Activated CD4-positive, alpha-beta T cell treated with anti-CD3 and anti-CD28 coated beads, Interleukin-2, Interleukin-4, amounts not matched to agents 100 ng/mL and 50 ng/mL, durations not matched to agents 16 hours and 8 hours (primary cell): ENCODE results near the gene ITGAV.

Experiments
- DNase-seq: peaks from one replicate; pipeline ENCODE4 v3.0.0-alpha.2; 2020; ENCODE audit warnings: low spot score

The ITGAV gene

DNA sequence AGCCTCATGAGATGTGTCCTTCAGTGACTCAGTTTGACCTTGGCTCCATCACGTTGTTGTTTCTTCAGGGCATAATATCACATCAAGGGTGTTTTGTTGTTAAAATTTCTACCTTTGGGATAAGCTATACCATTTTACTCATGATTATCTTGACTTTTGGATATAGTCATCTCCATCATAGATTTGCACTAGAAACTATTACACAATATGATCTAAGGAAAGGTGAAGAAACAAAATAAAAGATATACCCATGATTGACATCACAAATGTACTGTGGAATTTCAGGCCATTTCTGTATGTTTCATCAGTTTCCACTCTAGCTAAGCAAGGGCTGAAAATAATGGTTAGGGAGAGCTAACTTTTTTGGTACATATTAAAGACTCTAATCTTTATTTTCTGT is 79.3 kb downstream of the ITGAV start:
- DNase-seq, result no peak

- no peak for DNase-seq
These were observed 81.0 kb downstream of the ITGAV start for GRCh38 chr2:186670831-186671230.

GRCh38 chr2:186675380-186675779 is 85.5 kb downstream of the ITGAV start:
- DNase-seq, result no peak

DNA sequence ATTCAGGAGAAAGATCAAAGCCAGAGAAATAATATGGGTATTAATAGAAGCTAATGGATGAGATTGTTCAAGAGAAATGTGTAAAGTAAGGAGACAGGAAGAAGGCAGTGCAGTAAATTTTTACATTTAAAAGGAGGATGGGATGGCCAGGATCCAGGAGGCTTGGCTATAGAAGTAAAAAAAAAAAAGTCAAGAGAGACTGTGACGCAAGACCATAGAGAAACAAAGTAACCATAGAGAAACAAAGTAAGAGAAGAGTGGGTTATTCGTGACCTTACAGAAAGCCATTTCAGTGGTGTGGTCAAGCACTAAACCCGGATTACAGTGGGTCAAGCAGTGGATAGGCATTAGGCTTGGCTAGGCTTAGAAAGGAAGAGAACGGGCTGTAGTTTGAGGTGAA is 93.5 kb downstream of the ITGAV start:
- no peak for DNase-seq

GRCh38 chr2:186687807-186688211 is 98.0 kb downstream of the ITGAV start:
- DNase-seq, result no peak

- DNase-seq, result no peak
These were observed 99.0 kb downstream of the ITGAV start for GRCh38 chr2:186688813-186689212.

DNA sequence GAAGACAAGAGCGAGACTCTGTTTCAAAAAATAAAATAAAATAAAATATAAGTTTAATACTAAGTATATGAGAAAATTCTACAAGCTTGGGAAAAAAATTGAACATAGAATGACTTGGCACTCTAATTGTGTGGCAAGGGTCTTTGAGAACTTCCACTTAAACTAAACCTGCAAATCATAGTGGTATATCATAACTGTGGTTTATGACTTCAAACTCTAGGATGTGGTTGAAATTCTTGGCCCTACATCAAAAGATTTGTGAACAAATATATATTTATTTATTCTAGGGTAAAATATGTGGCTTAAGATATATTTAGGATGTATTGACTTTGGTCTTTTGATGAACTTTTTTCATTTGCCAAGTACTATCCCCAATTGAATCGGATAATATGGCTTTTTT is 100.9 kb downstream of the ITGAV start:
- no peak for DNase-seq

DNA sequence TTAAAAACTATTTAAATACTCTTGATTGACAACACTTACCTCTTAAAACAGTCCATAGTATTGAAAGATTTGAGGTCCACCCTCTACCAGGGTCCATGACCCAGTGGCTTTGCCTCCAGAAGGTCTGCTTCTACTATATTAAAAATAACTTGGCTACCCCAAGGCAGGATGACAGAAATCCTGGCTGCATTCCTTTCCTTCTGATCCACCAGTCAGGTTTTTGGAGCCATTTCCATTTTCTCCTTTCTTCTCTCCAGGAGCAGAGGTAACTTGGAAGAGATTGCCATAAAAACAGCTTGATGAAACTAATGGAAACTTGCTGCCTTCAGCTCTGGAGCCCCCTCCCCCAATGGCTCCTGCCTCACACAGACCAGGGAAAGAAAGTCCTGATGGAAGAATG is 101.4 kb downstream of the ITGAV start:
- DNase-seq, result no peak

- no peak for DNase-seq
These were observed 102.0 kb downstream of the ITGAV start for GRCh38 chr2:186691900-186692299.

- DNase-seq, result no peak
These were observed 103.6 kb downstream of the ITGAV start for GRCh38 chr2:186693446-186693832.

DNA sequence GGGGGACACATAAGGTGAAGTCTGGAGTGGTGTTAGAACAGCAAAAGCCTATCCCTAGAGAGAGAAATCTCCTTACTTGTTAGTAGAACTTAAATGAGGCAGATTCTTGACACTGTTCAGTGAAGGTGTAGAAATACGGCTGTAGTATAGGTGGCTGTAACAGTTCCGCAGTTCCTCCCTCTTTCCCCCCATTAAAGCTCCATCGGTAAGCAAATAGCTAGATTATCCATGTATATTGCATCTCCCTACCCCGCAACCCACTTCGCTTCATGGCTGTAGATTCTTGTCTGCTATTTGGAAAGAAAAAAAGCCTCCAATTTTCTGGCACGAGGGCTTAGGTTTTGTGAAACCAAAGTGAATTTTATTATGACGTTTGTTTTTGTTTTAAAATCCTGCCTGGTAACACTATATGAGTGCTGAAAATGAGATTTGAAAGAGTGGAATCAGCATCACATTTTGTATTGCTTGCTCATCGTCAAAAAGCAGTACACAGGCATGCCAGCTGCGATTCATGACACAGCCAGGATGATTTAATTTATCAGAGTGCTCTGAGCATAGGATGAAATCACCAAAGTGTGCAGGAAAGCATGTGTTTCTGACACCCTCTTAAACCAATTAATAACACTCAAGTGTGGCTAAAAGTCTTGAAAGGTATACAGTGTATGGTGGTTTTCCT is 105.4 kb downstream of the ITGAV start:
- DNase-seq, result no peak

DNA sequence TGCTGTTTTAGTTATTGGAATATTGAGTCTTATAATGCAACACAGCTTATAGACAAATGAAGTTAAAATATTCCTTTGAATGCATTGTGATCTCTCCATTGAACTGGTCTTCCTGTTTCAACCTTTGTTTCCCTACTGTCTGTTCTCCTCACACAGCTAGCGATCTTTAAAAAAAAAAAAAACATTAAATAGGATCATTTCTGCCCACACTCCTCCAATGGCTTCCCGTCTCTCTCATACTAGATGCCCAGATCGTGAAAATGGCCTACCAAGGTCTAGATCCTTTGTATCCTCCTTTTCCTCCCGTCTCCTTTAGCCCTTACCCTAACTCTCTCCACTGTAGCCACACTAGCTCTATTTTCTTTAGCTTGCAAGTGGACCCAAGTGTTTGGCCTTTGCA is 106.4 kb downstream of the ITGAV start:
- DNase-seq, result no peak

- no peak for DNase-seq
These were observed 106.9 kb downstream of the ITGAV start for GRCh38 chr2:186696804-186697203.

- DNase-seq, result no peak
These were observed 107.7 kb downstream of the ITGAV start for GRCh38 chr2:186697536-186697935.

- no peak for DNase-seq
These were observed 109.9 kb downstream of the ITGAV start for GRCh38 chr2:186699742-186700141.

DNA sequence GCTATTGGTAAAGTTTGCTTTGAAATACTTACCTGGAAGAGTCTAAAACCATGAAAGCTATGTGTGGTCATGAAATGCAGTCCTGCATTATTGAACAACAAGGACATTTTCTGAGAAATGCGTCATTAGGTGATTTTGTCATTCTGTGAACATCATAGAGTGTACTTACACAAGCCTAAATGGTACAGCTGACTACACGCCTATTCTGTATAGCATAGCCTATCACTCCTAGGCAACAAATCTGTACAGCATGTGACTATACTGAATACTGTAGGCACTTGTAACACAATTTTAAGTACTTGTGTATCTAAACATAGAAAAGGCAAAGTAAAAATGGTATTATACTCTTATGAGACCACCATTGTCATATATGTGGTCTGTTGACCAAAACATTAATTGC is 112.2 kb downstream of the ITGAV start:
- no peak for DNase-seq

DNA sequence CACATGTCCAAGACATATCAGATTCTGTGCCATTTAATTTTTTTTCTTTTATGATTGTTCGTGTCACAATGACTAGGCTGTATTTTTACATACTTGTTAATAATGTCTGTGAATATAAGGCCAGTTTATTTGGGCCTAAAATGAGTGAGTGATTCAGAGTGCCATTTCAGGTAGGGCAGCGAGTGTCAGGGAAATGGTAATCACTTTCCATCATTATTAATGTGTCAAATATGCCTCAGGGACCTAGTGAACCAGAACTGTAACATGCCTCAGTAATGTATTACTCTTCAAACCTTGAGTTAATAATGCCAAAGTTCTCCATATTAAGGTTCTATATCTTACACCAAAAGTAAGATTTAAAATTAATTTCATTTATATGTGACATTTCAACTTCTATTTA is 112.6 kb downstream of the ITGAV start:
- DNase-seq, result no peak

GRCh38 chr2:186704897-186705296 is 115.0 kb downstream of the ITGAV start:
- no peak for DNase-seq

DNA sequence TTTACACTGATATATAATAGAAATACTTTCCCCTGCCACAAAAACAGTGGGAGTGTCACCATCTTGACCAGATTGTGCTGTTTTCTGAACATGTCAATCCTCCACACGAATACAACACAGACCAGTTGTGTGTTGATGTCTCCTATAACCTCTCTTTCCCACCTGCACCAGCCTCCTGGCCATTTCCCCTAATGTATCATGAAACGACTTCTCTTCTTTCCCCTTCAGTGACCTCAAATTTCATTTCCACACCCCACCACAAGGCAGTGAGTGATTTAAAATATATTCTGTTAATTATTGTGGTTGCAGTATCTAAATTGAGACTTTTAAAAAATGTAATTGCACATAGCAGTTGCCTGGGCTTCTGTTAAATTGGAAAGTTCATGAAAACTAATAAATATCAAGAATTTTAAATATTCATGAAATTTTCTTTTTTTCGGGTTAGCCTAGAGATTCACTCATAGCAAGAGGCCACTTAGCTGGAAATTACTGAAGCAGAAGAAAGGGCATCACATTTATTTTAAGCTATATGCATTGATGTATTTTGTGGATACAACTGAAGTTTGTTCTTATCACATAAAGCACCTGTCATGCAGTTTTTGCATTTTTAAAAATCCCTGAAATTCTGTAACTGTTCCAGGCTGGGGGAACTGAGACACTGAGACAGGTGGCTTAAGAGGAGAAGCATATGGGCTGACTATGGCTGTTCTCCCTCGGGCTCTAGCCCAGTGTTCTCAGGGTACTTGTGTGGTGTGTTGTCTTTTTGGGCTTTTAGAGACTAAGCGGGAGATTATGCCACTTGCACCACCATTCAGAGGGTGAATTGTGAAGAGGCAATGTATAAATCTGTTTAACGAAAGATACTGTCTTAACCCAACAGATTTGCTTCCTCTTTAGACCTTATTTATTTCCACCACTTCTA is 119.9 kb downstream of the ITGAV start:
- DNase-seq, result no peak

- DNase-seq, result no peak
These were observed 123.8 kb downstream of the ITGAV start for GRCh38 chr2:186713691-186714090.

- no peak for DNase-seq
These were observed 124.8 kb downstream of the ITGAV start for GRCh38 chr2:186714611-186715010.

- DNase-seq, result no peak
These were observed 126.1 kb downstream of the ITGAV start for GRCh38 chr2:186716004-186716403.

GRCh38 chr2:186716899-186717298 is 127.0 kb downstream of the ITGAV start:
- DNase-seq, result no peak
